HG02943 (cell line): ENCODE results near the gene SLX9.

Source experiments
- ATAC-seq: cut with Tn5 transposase; IDR thresholded peaks from one replicate; pipeline ENCODE4 v1.9.1; 2021; ENCODE audit warnings: mild to moderate bottlenecking, low read depth, moderate library complexity; ENCODE audit not compliant: unreplicated experiment

Gene SLX9

GRCh38 chr21:44987301-44987885 lies 47.6 kb downstream of the SLX9 start:
- ATAC-seq, result no peak

GRCh38 chr21:44987886-44988606 lies 48.2 kb downstream of the SLX9 start:
- ATAC-seq, result no peak

DNA sequence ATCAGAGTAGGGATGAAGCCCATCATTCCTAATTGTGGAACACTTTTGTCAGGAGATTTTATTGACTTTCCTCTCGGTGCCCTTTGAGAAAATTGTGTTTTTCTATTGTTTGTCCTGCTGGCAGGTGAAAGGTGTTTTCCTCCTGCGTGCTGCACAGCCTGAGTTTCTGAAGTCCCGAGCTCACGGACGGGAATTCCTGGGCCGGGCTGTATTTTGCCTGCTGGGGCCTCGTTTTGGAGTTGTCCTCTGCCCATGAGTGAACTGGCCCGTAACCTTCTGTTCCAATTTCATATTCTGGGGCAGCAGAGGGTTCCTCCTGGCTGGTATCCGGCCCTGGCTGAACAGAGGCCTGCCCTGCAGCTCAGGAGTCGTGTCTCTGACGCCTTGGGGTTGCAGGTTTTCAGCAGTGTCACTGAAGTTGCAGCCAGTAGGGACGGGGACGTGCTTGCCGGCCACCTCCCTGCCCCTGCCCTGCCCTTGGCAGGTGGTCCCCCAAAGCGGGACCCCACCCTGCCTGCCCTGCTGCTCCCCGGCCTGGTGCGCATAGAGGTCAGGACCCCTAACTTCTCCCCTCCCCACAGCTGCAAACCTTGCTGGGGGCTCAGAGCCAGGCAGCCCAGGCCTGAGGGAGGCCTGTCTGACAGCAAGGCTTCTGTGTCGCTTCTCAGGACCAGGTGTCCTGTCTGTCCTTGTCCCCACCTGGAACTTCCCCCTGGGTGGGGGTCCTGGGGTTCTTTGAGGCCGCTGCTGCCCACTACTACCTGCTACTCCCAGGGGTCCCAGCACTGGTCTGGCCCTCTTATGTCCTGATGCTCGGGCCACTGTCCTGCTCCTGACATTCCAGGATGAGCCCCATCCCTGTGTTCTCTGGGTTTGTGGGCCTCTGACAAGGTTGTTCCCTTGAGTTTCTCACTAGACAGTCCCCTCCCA lies 49.0 kb downstream of the SLX9 start:
- ATAC-seq, result no peak

DNA sequence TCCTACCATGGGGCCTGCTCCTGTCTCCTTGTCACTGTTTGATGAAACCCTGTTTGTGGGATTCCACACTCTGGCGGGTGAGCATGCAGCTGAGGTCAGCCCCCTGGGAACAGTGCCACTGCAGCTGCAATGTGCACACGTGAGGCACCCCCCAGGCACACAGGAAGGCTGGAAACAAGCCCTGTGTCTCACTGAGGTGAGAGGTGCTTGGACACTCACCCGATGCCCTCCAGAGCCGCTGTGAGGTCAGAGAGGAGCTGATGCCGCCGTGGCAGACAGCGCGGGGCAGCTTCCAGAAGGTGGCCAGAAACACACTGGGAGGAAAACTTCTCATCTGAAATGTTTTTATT lies 49.7 kb downstream of the SLX9 start:
- ATAC-seq, result no peak

DNA sequence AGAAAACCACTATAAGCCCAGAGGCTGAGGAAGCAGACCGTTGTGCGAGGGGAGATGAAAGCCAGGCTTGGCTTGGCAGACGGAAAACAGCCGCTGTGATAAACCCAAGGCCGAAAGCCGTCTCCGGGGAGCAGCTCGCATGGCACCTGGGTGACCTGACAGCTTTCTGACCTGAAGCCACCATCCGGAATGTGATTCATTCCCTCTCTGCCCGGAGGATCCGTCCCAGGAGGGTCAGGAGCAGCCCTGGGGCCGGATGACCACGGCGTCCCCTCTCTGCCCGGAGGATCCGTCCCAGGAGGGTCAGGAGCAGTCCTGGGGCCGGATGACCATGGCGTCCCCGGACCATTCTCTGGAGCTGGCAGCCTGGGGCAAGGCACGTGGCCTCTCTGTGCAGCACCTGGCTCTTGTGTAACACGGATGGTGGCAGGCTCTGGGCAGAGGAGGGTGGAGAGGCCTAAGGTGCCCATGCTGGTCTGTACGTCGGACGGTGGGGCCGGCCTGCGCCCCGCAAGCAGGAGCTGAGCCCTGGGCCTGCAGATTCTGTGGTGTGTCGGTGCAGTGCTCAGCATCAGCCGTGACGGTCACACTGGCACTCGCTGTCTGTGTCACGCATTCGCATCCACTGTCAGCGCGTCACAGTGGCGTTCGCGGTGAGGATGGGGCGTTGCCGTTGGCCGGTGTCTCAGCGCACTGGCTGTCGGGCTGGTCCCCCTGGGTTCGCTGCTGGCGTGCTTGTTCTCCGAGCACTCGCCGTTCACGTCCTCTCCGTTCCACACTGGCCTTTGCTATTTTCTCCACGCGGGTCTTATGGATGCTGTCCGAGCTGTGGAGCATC lies 50.3 kb downstream of the SLX9 start:
- ATAC-seq, result no peak

GRCh38 chr21:44990921-44991320 lies 51.1 kb downstream of the SLX9 start:
- no peak for ATAC-seq

DNA sequence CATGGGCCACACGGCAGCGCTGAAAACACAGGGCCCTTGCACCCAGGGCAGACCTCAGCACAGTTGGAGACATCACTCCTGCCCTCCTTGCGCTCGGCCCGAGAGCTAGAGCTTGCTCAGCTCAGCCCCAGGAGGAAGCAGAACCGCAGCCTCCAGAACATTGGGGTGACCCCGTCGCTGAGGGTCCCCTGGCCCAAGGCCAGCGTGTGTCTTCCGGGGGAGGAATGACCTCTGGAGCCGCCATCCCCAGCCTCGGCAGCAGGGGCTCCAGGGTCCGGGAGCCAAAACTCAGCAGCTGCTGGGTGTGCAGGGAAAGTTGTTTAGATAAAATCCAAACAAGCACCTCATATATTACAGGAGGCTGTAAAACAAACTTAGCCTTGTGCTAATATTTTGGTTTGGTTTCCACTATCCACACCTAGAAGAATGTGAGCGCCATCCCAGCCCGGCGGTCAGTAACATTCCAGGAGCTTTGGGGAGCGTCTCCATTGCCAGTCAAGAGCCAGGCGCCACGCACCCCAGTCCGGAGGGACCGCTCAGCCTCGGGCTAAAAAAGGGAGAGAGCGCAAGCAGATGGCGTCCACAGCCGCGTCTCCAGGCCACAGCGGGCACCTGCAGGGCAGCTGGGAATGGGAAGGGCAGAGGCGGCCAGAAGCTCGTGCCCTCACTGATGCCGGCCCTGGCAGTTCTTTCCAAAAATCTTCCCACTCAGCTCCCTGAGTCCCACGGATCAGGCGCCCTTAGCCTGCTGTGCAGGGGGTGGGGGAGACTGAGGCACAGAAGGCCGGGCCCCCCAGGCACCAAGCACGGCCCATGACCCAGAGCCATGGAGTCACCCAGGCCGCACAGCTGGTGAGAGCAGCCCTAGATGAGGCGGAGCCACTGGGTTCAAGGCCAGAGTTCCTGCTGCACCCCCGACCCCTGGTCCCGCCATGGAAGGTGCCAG lies 52.0 kb downstream of the SLX9 start:
- ATAC-seq, result no peak

- no peak for ATAC-seq
Measured at GRCh38 chr21:44992608-44993031, 52.8 kb downstream of the SLX9 start.

- no peak for ATAC-seq
Measured at GRCh38 chr21:44993321-44994046, 53.7 kb downstream of the SLX9 start.

DNA sequence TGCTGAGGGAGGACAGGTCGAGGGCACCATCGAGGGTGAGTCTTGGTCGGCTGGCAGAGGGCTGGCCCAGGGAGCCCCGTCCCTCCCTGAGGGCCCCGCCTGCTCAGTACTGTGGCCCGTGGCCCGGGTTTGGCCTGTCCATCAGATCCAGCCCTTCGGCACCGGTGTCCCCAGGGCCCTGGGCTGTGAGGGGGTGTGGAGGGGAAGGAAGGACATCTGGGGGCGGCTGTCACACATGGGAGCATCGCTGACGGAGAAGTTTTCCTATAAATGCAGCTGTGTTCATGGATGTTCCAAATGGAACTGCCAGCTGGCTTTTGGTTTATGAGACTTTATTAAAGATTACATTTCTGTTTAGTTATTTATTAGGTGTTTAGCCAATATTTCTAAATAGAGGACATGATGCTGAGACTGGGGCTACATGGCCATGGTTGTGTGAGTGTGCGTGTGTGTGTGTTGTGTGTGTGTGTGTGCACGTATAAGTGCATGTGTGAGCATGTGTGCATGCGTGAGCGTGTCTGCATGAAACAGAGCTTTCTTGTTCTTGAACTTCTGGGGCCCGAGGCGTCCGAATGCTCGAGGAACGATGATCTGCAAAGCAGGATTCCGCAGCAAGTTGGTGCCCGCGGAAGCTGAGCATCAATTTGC lies 54.3 kb downstream of the SLX9 start:
- ATAC-seq, result no peak

- no peak for ATAC-seq
Measured at GRCh38 chr21:44994695-44995342, 55.0 kb downstream of the SLX9 start.

GRCh38 chr21:44995343-44995941 lies 55.6 kb downstream of the SLX9 start:
- no peak for ATAC-seq

DNA sequence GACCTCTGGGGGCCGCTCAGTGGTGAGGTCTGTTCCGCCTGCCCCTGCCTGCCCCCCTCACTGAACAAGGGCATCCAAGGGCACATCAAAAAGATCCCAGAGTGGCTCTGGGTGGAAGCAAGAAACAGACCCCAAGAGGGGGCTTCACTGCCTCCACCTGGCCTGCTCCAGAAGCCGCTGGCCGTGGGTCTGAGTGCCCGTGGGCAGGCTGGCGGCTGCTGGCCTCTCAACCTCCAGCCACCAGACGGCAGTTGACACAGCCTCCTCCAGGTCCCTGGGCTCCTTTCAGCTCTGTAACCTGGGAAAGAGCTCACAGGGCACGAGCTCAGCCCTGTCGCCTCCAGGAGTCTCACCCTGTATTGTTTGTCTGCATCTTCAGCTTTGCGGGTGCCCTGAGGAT lies 56.3 kb downstream of the SLX9 start:
- no peak for ATAC-seq

- ATAC-seq, result no peak
Measured at GRCh38 chr21:44996501-44996921, 56.7 kb downstream of the SLX9 start.

DNA sequence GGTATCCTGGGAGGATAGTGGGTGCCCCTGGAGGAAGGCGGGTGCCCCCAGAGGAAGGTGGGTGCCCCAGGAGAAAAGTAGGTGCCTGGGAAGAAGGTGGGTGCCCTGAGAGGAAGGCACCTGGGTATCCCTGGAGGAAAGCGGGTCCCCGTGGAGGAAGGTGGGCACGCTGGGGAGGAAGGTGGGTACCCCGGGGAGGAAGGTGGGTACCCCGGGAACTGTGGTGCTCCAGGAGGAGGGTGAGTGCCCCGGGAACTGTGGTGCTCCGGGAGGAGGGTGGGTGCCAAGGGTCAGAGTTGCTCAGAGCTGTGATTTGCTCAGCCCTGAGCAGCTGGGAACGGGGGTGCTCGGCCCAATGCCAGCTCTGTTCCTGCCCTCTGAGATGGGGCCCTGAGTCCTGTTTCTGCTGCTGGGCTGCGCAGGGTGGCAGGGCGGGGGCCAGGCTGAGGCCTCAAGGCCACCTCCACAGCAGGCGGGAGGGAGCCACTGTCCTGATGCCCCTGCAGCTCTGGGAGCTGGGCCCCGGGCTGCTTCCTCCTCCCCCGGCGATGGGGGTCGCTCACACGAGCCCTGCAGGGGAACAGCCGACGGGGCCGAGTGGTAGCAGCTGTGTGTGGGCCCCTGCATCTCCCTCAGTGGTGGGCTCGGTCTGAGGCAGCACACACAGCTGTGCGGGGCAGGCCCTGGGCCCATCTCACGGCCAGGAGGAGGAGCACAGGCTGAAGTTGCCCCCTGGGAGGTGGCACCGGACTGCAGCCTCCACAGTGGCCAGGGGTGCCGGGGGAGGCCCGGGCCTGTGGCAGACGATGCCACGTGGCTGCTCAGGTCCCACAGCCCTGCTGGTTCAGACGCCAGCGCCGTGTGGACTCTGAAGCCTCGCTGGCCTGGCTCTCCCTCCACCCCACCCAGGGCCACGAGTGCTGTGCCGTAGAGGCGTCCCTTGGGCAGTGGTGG lies 57.4 kb downstream of the SLX9 start:
- ATAC-seq, result no peak

GRCh38 chr21:44998086-44998620 lies 58.3 kb downstream of the SLX9 start:
- no peak for ATAC-seq
